Left lobe of liver (tissue), 2 donors: Measurements from ENCODE around the gene ITGAV. TPM values are rescaled to one million over a fixed set of nuclear protein-coding genes. Genes with fewer than 3 reads are reported as not detected.
A peak's percentile ranks its signal among the peaks of the same experiment; 100 is the strongest.

ENCODE experiments used
- ATAC-seq: fragments of 200-7000 bp; cut with Tn5 transposase; one replicate; pipeline ENCODE4 v1.9.1; 2020; ENCODE audit warnings: mild to moderate bottlenecking, moderate library complexity
- DNase-seq: peaks from one replicate; pipeline ENCODE4 v3.0.0-alpha.2; 2020; ENCODE audit warnings: low spot score
- total RNA-seq: library from RNA; stranded (reverse); gene quantifications from one replicate; pipeline ENCODE4 v1.2.1, GENCODE V29; 2021
- donor health status: DM: no; HTN: no; CAD: no; lungs with moderate emphysema.
- donor health status: DM: no; HTN: yes; CAD: no.

ITGAV gene
- total RNA-seq, 1 donor from 2014 or later, result 15.3 TPM

DNA sequence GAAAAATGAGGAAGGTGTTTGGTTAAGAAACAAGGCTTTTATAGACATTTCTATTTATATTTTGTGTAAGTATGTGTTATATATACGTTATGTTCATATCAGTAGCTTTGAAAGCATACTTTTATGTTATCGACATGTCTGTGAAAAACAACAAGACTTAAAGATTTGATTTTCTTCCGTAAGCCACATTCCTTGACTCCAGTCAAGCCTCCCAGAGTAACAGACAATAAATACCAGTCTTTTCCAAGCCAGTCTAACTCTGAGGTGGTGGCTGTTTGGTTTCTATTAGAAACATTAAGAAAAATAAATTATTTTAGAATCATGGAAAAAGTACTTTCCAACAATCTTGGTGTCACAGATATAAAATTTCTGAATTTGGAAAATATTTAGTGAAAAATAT lies 16.3 kb upstream of the ITGAV start:
- ATAC-seq, result no peak
- DNase-seq, result no peak

DNA sequence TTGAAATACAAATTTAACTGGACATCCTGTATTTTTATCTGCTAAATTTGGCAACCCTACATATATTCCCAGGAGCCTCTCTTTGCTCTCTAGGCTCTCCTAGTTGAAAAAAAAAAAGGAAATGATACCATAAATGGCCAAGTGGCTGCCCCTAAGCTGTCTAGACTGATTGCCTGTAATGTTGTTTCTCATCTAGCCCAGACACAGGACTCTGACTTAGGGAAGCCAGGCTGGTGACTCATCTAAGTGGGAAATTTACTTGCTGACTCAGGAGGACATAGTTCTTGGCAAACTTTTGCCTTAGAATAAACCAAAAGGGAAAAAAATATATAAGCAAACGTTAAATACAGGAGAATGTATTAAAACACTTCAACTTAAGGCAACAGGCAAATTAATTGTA lies 14.6 kb upstream of the ITGAV start:
- no peak for DNase-seq
- peak; percentile 79 for ATAC-seq

DNA sequence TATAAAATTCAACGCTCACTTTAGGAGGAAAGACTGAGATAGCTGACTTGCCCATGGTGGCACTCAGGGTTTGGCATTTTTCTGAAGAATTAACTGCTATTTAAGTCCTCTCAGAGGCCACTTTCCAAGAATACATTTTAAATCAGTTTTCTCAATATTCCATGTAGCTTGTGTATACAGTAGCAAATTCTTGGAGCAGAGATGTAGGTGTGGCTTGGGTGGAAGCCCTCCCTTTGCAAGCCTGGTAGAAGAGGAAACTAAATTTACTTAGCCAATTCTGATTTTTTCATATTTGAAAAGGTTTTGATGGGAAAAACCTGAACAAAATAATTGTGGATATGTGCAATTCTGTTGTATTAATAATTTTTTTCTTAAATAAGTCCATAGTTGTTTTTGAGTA lies 14.0 kb upstream of the ITGAV start:
- DNase-seq (no peak), ATAC-seq (no peak)

DNA sequence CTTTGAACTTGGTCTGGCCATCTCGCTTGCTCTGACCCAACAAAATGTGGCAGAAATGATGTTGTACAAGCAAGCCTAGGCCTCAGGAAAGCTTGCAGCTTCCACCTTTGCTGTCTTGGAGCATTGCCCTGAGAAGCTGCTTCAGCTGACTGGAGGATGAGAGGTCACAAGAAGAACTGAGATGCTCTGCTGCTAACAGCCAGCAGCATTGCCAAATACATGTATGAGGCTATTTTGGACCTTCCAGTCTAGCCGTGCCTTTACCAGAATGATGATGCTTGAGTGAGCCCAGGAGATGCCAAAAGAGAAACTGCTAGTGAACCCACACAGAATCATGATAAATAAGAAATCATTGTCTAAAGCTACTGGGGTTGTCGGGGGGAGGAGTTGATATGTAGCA lies 13.2 kb upstream of the ITGAV start:
- ATAC-seq, result no peak
- DNase-seq, result no peak

DNA sequence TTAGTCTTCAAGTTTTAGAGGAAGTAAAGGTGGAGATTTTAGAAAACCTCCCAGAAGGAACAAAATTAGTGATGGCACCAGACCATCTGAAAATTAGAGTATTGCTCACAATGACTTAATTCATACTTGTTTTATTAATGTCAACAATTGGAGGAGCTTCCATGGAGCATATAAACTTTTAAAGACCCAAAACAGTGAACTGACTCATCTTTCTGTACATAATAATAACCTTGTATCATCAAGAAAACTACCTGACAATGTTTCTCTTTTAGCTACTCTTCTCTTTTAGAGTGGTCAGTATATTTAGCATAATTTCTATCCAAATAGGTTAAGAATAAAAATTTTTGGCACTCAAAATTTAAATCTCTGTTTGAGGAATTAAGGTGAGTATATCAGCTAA lies 7.2 kb upstream of the ITGAV start:
- DNase-seq, result no peak
- no peak for ATAC-seq

DNA sequence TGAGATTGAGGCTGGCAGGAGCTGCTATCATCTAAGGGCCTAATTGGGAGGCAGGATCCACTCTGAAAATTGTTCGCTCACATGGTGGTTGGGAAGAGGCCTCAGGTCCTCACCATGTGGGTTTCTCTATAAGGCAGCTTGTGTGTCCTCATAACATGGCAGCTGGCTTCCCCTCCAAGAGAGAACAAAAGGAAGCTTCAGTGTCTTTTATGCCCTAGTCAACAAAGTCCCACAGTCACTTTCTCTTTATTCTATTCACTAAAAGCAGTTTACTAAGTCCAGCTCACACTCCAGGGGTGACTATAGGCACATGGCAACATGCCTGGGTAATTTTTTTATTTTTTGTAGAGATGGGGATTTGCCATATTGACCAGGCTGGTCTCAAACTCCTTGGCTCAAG lies 5.8 kb upstream of the ITGAV start:
- DNase-seq (no peak), ATAC-seq (no peak)

DNA sequence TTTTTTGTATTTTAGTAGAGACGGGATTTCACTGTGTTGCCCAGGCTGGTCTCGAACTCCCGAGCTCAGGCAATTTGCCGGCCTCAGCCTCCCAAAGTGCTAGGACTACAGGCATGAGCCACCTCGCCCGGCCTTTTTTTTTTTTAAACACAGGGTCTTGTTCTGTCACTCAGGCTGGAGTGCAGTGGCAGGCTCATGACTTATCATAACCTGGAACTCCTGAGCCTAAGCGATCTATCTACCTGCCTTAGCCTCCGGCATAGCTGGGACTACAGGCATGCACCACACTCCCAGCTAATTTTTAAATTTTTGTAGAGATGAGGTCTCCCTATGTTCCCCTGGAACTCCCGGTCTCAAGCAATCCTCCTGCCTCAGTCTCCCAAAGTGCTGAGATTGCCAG lies 1.4 kb upstream of the ITGAV start:
- DNase-seq, result no peak
- ATAC-seq, result no peak

DNA sequence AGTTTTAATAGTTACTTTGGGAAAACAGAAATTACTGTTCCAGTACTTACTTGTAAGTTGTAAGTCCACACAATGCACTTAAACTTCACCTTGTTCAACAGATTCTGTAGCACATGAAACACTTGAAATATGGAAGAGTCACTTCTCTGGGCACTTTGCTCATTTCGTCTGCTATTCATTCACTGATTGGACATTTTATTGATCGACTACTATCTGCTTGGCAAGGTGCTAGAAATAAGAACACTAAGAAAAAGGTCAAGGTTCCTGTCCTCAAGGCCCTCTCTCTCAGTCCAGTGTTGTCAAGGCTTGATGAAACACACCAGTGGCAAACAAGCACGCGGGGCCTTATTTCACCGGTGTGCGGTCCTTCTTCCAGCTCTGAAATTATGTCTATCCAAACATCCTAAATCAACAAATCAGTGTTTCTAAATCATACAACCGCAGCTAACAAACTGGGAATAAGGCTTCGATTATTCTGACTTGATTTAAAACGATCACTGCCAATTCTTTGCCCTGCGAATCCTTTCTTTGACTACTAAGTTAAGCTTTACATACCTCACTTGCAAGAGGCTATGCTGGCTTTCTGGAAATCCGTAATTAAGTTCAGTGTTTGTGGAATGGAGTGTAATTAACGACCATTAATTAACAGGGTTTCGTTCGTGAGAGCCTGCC lies 780 bp upstream of the ITGAV start:
- DNase-seq (no peak), ATAC-seq (peak; percentile 4)

DNA sequence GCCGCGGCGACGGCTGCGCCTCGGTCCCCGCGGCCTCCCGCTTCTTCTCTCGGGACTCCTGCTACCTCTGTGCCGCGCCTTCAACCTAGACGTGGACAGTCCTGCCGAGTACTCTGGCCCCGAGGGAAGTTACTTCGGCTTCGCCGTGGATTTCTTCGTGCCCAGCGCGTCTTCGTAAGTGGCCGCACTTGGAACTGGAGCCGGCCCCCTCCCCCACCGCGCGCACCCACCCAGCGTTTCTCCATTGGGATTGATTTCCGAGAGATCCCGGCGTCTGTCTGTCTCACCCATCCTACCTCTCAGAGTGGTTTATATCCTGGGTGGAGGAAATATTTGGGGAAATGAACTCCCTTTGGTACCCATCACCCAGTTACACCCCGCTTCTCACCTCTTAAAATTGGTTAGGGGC lies 498 bp downstream of the ITGAV start:
- DNase-seq, result no peak
- ATAC-seq, result no peak

DNA sequence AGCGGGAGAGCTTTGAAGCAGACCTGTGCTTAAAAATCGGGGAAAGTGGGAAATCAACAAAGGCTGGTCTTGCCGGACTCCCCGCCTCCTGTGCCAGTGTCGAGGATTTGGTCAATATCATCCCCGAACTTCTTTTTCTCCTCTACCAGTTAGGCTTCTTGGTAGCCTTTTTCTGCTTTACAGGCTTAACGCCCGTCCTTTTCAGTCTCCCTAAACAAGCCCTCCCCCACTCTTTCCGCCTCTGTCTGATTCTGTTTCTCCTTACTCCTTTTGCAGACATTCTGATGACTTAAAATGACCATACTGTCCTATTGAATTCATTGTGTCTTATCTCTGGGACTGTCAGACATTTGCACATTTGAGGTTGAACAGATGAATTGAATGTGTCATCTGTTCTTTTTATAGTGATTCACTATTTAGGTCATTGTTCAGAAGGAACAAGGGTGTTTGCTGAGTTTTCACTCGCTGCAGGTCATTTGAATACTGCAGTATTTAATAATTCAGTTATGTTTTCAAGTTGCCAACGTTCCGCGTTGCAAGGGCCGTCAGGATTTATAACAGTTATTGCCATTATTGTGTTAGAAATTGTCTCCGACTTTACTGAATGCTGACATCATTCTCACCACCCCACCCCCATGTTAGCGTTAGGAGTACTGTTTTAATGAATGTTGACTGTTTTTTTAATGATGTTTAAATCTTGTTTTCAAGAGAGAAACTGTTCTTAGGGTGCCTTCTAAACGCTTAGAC lies 1.1 kb downstream of the ITGAV start:
- peak; percentile 10 for ATAC-seq

DNA sequence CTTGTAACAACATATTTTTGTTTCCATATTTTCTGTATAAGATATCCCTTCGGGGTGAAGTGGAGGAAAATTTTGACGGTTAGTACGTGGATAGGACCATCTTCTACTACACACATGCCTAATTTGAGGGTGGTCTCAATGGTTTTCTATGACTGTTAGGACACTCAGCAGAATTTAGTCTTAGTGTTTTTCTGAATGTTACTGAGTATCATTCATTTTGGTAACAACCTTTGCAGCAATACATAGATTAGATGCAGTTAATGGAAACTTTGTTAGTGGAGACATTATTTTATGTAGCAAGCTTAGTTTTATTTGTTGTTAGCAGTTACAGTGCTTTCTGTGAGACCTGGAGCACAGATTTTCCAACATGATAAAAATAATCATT lies 1.6 kb downstream of the ITGAV start:
- no peak for DNase-seq
- ATAC-seq, result no peak

More for the DNA sequence above, 1.1 kb downstream of the ITGAV start:
- DNase-seq, result no peak

DNA sequence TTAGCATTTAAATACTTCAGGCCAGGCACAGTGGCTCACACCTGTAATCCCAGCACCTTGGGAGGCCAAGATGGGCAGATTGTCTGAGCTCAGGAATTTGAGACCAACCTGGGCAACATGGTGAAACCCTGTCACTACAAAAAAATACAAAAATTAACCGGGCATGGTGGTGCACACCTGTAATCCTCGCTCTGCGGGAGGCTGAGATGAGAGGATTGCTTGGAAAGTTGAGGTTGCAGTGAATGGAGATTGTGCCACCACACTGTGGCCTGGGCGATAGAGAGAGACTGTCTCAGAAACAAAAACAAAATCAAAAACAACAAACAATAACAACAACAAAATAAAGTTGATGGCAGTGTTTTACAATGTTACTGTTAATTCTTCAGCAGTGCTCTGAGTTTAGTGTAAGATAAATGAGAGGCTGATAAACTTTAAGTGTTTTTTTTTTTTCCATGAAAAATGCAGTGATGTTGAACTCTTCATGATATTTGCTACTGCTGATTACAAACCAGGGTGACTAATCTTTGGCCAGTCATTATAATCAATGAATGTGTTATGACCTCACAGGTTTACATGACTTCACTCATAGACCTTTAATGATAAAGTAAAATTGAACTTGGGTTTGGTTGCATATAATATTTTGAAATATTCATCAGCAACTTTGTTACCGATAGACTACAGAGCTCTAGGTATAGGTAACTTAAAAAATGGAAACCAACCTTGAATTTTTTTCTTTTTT lies 2.5 kb downstream of the ITGAV start:
- no peak for ATAC-seq
- no peak for DNase-seq

- DNase-seq (no peak), ATAC-seq (no peak)
Measured at GRCh38 chr2:186593523-186593922, 3.7 kb downstream of the ITGAV start.

DNA sequence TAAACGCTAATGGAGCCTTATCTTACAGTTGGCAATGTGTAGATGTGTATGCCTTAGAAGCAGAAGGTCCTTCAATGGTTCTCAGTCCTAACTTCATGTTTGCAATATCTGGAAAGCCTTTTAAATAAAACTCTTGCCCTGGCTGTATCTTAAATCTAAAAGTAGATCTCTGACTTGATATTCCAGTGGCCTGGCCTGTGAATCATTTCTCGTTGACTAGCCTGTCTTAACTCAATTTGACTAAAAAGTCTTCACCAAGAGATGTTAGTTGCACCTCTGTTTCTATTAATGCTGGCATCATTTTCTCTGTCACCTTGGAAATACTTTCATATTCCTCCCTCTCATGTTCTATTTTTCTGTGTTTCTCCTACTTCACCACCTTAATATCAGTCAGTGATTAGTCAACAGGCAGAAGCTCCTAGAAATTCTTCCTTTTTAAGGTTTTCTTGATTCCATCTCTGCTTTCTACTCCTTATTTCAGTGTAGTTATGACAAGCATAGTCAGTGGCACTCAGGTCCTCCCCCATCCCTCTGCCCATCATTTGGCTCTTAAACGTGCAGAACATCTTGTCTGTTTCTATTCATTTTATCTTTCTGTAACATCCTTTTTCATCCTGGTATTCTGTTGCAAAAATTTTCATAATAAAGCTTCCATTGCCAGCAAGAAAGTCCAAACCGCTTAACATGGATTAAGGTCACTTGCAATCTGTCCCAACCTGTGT lies 4.3 kb downstream of the ITGAV start:
- DNase-seq, result no peak
- ATAC-seq, result no peak

- DNase-seq, result no peak
- ATAC-seq, result no peak
Measured at GRCh38 chr2:186595219-186595618, 5.4 kb downstream of the ITGAV start.

- ATAC-seq (no peak), DNase-seq (no peak)
Measured at GRCh38 chr2:186599186-186599778, 9.4 kb downstream of the ITGAV start.

GRCh38 chr2:186603286-186603685 lies 13.4 kb downstream of the ITGAV start:
- ATAC-seq, result no peak
- no peak for DNase-seq

- DNase-seq (no peak), ATAC-seq (peak; percentile 19)
Measured at GRCh38 chr2:186605041-186605440, 15.2 kb downstream of the ITGAV start.

DNA sequence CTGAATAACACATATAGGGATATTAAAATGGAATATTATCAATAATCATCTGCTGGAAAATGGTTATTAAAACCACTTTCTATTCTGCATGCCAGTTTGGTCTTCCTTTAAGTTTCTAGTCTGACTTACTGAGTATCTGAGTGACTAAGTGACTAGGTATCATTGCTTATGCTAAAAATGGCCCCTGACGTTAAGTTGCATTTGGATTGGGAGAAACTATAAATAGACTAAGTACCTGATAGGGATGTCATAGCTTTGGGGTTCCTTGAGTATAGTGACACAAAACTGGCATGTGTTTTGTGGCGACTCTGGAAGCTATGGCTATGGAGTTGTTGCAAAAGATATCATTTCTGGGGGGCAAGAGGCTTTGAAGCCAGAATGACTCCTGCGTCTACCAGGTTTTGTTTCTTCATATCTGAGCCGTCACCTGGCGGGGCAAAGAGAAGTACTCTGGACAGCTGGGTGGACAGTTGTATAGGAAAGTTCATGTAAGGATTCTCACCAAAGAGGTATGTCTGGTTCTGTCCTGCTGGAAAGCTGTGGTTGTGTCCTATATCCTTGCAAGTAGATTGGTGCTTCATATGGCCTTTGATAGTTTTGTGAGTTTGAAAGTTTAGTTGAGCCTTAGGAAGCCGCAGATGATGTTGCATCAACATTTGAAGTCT lies 17.9 kb downstream of the ITGAV start:
- ATAC-seq (no peak), DNase-seq (no peak)

GRCh38 chr2:186610785-186611184 lies 20.9 kb downstream of the ITGAV start:
- DNase-seq, result no peak
- no peak for ATAC-seq
